HG02852 (cell line): ENCODE results near the gene SETD6.

Experiments
- ATAC-seq: cut with Tn5 transposase; IDR thresholded peaks from one replicate; pipeline ENCODE4 v1.9.1; 2021; ENCODE audit warnings: mild to moderate bottlenecking, moderate library complexity; ENCODE audit not compliant: unreplicated experiment

The SETD6 gene

GRCh38 chr16:58492735-58493134 lies 22.6 kb upstream of the SETD6 start:
- no peak for ATAC-seq

GRCh38 chr16:58493756-58494431 lies 21.4 kb upstream of the SETD6 start:
- ATAC-seq = no peak

DNA sequence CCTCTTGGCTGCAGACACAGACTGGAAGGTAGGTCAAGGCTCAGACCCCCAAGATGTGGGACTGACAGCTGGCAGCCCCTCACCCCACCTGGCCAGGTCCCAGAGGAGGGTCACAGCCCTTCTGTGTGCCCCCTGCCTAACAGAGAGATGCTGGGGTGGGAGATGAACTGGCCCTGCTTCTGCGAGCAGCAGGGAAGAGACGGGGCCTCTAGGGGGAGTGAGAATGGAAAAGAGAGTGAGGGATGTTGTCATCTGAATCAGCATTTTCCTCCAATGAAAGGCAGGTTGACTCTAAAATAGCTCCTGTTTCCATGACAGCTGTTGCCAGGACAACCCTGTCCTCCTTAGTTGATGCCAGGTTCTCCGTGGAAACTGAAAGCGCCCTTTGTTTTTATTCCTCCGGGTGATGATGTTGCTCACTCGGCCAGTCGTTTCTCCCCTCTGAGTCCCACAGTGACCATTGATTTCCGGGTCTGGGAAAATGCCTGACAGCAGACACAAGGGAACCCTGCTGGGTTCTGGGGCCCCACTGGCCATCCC lies 20.3 kb upstream of the SETD6 start:
- ATAC-seq = peak; percentile 61

- ATAC-seq = no peak
Measured at GRCh38 chr16:58495521-58496331, 19.6 kb upstream of the SETD6 start.

- no peak for ATAC-seq
Measured at GRCh38 chr16:58497468-58497867, 17.8 kb upstream of the SETD6 start.

GRCh38 chr16:58497935-58498334 lies 17.4 kb upstream of the SETD6 start:
- ATAC-seq = no peak

DNA sequence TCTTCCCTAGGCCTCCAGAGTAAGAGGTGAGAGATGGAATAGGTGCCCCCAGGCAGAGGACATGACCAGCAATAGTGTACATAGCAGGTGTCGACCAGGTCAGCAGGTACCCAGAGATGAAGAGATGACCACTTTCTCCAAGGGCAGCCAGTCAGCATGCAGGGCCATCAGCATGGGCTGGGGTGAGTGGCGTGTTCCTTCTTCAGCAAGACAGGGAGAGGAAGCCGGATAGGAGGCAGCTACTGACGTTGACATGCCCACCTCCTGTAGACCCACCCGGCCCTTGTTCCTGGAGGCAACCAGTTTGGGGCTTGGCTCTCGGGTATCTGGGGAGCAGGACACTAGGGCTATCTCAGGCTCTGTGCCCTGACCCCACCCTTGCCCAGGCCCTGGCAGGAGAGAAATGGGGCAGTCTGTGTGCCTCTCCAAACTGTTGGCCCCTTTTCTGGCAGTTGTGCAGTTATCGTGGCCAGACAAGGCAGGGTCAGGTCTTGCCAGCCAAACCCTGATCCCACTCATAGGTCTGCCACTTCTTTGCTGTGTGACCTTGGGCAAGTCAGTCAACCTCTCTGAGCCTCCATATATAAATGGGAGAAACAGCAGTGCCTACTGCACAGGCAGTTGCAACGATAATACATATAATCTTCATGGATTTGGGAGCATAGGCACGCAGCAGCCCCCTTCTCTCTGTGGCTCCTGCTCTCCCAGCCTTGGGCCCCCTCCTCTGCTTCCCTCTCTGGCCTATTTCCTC lies 16.8 kb upstream of the SETD6 start:
- ATAC-seq = no peak

DNA sequence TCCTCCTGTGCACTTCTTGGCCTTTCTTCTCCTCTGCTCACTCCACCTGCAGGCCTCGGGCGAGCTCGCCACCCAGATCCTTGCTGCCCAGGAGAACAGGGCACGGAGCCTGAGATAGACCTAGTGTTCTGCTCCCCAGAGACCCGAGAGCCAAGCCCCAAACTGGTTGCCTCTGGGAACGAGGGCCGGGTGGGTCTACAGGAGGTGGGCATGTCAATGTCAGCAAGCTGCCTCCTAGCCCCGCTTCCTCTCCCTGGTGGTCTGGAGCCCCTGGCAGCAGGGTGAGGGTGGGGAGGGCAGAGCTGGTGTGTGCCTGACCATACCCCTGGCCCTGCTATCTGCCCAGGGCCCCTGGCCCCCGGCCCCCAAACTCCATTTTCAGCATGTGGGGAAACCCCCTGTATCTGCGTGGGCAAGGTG lies 16.2 kb upstream of the SETD6 start:
- ATAC-seq = no peak

GRCh38 chr16:58499615-58500351 lies 15.5 kb upstream of the SETD6 start, which contains the start of gene NDRG4:
Gene NDRG4, plus strand, starts transcription at chr16:58500143. Its CDS starts 106 bp downstream, at chr16:58500249.
- ATAC-seq = peak; percentile 82

DNA sequence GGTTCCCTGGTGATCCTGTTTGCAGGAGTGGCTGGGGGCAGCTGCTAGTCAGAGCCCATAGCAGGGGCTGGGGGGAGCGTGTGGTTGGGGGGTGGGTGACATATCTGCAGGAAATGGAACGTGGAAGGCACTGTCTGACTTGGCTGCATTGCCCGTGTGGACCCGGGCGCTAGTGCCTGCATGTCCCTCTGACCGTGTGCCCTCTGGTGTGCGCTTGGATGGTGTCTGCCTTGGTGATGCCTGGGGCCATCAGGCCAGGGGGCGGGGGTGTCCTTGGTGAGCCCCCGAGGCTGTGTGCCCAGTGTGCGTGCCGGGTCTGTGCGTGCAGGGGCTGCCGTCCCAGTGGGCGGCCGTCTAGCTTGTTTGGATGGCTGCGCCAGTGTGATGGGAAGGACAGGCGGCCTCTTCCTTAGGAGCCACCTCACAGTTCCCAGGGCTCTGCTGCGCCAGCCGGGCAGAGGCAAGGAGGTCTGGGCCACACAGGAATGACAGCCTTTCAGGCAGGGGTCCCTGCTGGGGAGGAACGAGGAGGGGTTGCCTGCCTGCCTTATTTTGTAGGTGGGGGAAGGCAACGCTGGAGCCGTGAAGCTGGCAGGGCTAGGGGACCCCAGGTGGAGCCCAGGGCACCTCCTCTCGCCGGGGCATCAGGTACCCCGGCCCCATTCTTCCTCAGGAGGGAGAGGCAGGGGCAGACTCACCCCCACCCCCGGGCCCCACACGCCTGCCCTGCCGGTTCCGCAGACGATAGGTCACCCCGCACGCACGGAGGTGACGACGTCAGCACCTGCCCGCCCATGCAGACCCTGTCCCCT lies 14.7 kb upstream of the SETD6 start:
- no peak for ATAC-seq

DNA sequence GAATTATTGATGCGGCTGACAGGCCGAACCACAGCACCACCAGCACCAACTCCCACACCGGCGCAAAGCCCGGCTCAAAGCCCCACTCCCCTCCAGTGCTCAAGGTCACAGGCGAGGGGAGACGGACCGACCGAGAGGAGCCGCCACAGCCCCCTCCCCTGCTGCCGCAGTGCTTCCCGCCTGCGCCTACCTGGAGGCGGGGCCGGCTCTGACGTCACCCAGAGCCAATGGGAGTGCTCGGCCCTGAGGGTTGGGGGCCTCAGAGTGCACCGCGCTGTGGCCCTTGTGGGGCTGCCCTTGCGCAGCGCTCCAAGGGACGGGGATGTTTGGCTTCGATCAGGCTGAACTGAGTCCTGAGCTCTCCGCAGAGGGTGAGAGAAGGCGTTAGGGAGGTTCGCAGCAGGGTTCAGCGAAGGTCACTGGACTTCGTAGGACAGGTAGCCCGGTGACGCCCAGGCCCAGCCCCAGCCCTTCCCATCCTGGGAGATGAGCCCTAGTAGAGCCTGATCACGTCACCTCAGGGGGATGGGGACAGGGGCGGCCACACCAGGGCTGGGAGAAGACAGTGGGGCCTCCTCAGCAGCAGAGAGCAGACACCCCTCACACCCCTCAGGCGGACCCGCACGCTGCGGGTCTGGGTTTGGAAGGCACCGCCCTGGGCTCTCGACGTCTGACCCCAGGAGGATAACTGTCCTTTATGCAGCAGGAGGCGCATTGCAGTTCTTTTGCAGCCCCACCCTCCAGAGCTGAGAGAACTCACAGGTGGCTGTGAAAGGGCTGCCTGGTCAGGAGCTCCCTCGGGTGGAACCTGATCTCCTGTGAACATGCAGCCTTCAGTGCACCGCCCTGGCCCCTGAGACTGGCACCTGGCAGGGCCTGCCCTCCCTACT lies 13.8 kb upstream of the SETD6 start:
- no peak for ATAC-seq

GRCh38 chr16:58502217-58502921 lies 12.9 kb upstream of the SETD6 start:
- no peak for ATAC-seq

- ATAC-seq = no peak
Measured at GRCh38 chr16:58503166-58503862, 12.0 kb upstream of the SETD6 start.

DNA sequence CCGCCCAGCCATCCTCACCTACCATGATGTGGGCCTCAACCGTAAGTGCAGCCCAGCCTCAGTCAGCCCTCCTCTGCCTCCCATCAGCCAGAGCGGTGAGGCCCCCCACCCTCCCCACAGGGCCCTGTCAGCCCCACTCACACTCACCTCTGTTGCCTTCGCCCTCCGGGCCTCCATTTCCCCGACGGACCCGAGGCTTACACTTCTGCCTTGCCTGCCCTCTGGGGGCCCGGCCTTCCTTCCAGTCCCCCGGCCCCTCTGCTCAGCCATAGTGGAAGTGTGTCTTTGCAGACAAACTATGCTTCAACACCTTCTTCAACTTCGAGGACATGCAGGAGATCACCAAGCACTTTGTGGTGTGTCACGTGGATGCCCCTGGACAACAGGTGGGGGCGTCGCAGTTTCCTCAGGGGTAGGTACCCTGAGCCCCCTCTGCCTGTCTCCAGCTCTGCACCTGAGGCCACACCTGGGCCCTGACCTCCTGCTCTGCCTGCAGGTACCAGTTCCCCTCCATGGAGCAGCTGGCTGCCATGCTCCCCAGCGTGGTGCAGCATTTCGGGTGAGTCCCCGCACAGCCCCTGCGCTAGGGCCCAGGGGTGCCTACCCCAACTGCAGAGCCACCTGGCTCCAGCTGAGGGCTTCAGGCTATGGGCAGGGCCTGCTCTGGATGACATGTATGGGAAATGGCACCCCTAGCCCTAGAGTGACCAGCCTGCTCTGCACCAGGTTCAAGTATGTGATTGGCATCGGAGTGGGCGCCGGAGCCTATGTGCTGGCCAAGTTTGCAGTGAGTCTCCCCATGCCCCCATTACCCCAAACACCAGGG lies 11.2 kb upstream of the SETD6 start:
- ATAC-seq = no peak

DNA sequence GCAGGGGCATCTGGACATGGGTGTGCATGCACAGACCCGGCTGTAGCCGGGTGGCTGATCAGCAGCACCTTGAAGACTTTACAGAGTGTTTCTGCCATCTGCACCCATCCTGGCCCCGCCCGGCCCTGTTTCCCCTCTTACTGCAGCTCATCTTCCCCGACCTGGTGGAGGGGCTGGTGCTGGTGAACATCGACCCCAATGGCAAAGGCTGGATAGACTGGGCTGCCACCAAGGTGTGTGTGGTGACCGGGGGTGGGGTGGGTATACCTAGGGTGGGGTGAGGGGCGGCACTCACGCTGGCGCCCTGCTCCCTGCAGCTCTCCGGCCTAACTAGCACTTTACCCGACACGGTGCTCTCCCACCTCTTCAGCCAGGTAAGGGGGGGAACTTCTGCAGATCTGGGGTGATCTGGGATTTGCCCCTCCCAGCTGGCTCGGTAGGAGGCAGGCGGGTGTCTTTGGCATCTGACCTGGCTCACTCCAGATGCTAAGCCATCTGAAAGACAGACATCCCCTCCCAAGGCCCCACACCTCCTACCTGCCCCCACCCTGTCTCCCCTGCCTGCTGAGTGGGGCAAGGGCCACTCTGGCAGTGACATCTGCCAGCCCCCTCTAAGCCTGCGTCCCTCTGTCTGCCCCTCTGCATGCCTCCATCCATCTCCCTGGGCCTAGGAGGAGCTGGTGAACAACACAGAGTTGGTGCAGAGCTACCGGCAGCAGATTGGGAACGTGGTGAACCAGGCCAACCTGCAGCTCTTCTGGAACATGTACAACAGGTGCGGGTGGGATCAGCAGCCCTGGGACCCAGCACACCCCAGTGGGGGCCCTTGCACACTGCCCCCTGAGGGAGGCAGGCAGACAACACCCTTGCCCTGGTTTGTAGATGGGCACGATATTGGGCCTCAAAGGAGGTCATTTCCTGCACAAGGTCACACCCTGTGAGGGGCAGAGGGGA lies 8.8 kb upstream of the SETD6 start:
- ATAC-seq = no peak
